CD1c-positive myeloid dendritic cell (primary cell): ENCODE data around the gene RNF217.
"Not testable (repeated sequence)": the region's sequence is repeated elsewhere in the genome, so short reads cannot be mapped to it uniquely, and the experiment has no call there.

Experiments
- DNase-seq: peaks from one replicate; pipeline ENCODE4 v3.0.0-alpha.2; 2016; ENCODE audit errors: extremely low spot score

Gene RNF217

GRCh38 chr6:124961777-124962638 lies at the start of gene RNF217:
Gene RNF217 (plus strand): TSS chr6:124962437. CDS start chr6:124962545, 108 bp downstream.
- peak; percentile 53 for DNase-seq

- no peak for DNase-seq
These were observed 49.2 kb upstream of the RNF217 start for GRCh38 chr6:124913056-124913455.

GRCh38 chr6:124917769-124918168 lies 44.5 kb upstream of the RNF217 start:
- no peak for DNase-seq

GRCh38 chr6:124919703-124920102 lies 42.5 kb upstream of the RNF217 start:
- not testable (repeated sequence) for DNase-seq

- no peak for DNase-seq
These were observed 37.9 kb upstream of the RNF217 start for GRCh38 chr6:124924333-124924759.

GRCh38 chr6:124926435-124926834 lies 35.8 kb upstream of the RNF217 start:
- no peak for DNase-seq

- DNase-seq, result no peak
These were observed 34.4 kb upstream of the RNF217 start for GRCh38 chr6:124927806-124928205.

- DNase-seq, result no peak
These were observed 33.4 kb upstream of the RNF217 start for GRCh38 chr6:124928851-124929250.

- DNase-seq, result no peak
These were observed 24.6 kb upstream of the RNF217 start for GRCh38 chr6:124937645-124938044.

GRCh38 chr6:124941259-124941658 lies 21.0 kb upstream of the RNF217 start:
- no peak for DNase-seq

- no peak for DNase-seq
These were observed 18.6 kb upstream of the RNF217 start for GRCh38 chr6:124943658-124944057.

GRCh38 chr6:124947971-124948451 lies 14.2 kb upstream of the RNF217 start:
- no peak for DNase-seq

- DNase-seq, result no peak
These were observed 12.5 kb upstream of the RNF217 start for GRCh38 chr6:124949706-124950105.

GRCh38 chr6:124953808-124954207 lies 8.4 kb upstream of the RNF217 start:
- no peak for DNase-seq

GRCh38 chr6:124955108-124955856 lies 7.0 kb upstream of the RNF217 start:
- no peak for DNase-seq

GRCh38 chr6:124956018-124956417 lies 6.2 kb upstream of the RNF217 start:
- DNase-seq, result no peak

GRCh38 chr6:124958149-124958548 lies 4.1 kb upstream of the RNF217 start:
- DNase-seq, result no peak

GRCh38 chr6:124958759-124959354 lies 3.4 kb upstream of the RNF217 start:
- DNase-seq, result no peak

- DNase-seq, result peak; percentile 56
These were observed 1.3 kb upstream of the RNF217 start for GRCh38 chr6:124960757-124961463.

GRCh38 chr6:124961464-124961776 lies 817 bp upstream of the RNF217 start:
- DNase-seq, result no peak

- peak; percentile 52 for DNase-seq
These were observed 590 bp downstream of the RNF217 start for GRCh38 chr6:124962639-124963415.
